D721Med (cell line): ENCODE measurements around the gene TENM4.

ENCODE experiments used
- DNase-seq: peaks from one replicate; pipeline ENCODE4 v3.0.0; 2011; ENCODE audit warnings: low spot score; ENCODE audit not compliant: insufficient read length
- FAIRE-seq: peaks from 2 replicates; lab custom pipeline; 2011; peaks lifted over from hg19 to GRCh38; lab: Jason Lieb, UNC
- CTCF ChIP-seq: IDR thresholded peaks from 2 replicates; pipeline ENCODE4 v1.5.1; 2012; ENCODE audit warnings: mild to moderate bottlenecking, control low read depth; ENCODE audit not compliant: insufficient read depth; ENCODE audit errors: missing control alignments

Gene TENM4

GRCh38 chr11:79269611-79270307, 171.1 kb downstream of the TENM4 start:
- FAIRE-seq (no peak), DNase-seq (no peak)
- no peak for TF ChIP-seq CTCF

GRCh38 chr11:79266396-79266795, 174.4 kb downstream of the TENM4 start:
- DNase-seq (no peak), FAIRE-seq (no peak)
- no peak for TF ChIP-seq CTCF

DNA sequence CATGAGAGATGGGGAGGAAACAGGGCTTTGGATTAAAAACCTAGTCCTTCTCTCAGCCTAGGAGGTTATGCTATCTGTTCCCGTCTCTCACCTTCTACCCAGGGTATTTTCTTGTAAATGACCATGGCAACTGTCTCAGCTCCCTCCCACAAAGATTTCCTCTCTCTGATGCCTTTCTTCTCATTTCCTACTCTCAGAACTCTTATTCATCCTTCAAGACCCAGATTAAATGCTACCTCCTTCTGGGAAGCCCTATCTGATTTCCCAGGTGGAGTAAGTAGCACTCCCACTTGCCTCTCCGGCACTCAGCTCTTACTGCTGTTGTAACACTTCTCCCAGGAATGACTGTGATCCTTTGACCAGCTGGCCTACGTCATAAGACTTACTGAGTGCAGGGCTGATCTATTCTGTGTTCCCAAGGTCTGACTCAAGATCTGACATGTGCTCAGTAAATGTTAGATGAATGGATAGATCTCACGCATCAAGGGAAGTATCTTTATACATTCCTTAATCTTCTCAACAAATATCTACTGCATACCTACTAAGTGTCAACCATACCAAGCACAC, 175.0 kb downstream of the TENM4 start:
- FAIRE-seq (no peak), DNase-seq (no peak)
- TF ChIP-seq CTCF, result no peak

DNA sequence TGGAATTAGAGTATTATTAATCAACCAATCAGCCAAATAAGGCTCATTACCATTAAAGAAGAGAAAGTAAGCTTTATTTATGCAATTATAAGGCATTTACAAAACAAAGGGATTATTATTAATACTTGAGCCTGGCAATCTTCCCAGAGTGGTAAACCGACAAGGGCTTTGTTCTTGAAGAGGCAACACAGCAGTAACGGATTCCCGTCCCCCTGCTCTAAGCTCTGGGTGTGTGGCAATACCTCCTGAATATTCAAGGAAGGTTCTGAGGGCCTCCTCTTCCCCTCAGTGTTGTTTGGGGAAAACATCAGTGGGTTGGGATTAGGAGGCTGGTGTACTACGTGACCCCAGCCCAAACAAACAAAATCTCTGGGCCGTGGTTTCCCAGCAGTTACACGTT, 176.5 kb downstream of the TENM4 start:
- no peak for TF ChIP-seq CTCF
- no peak for DNase-seq
- FAIRE-seq, result no peak

DNA sequence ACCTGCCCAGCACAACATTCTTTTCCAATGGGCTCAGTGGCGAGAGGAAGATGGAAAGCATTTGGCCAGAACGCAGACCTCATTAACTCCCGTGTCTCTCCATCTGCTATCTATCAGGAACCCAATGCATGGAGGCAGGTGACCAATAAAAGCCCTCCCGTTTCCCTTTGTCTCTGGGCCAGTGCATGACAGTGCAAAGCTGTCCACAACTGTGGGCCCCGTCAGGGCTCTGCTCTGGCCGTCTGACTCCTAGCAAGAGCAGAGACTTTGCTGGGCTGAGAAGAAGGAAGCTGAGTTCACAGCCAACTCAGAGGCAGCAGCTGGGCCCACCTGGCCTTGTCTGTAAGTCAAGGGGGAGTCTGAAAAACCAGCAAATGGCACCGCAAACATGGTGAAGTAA, 177.8 kb downstream of the TENM4 start:
- DNase-seq (no peak), FAIRE-seq (no peak)
- TF ChIP-seq CTCF, result no peak

DNA sequence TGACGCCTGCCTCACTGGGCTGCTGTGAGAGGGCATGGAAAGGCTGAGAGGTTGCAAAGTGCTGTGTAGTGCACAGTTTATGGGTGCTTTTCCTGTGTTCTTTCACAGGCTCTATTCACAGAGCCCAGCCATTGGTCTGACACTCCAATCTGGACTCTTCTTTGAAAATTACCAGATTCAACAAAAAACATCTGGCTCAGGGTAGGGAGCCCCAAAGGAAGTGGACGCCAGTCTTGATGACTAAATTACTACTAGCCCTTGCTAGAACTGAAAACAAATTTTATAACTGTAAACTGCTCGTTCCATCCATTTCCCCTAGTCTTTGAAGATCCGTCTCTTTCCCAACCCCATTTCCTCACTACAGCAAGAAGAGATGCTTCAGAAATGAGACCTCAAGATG, 178.6 kb downstream of the TENM4 start:
- DNase-seq, result no peak
- no peak for FAIRE-seq
- no peak for TF ChIP-seq CTCF

DNA sequence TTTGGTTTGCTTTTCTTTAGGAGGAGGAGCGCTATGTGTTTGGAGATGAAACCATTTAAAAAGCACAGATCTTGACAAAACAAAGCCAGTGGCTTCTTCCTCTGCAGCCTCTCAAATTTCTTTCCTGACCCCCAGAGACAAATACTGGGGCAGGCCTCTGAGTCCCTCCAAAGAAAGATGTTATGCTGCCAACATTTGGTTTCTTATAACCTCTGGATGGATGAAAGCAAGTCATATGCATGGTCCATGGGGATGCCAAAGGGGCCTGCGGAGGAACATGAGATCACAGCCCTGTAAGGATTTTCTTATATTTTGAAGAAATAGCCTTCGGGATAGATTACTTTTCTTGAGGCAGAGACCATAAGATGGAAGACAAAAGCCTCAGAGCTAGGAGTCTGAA, 179.1 kb downstream of the TENM4 start:
- FAIRE-seq, result no peak
- no peak for TF ChIP-seq CTCF
- DNase-seq, result no peak
